Measurements from ENCODE around the gene APC2.

DNA sequence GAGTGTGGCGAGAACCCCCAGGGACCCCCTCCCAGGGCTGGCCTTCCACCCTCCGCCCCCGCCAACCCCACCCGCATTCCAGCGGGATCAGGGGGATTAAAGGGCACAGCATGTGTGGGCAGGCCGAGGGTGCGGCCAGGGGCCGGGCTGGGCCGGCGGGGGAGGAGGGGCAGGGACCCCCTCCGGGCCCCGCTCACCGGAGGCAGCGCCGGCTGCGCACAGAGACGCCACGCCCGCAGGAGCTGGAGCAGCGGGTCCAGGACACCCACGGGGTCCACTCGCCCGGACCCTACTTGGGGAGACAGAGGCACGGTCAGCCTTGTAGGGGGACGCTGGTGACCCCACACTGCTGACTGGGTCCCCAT is 60.5 kb downstream of the APC2 start:
- TF ChIP-seq, protein P1, sequence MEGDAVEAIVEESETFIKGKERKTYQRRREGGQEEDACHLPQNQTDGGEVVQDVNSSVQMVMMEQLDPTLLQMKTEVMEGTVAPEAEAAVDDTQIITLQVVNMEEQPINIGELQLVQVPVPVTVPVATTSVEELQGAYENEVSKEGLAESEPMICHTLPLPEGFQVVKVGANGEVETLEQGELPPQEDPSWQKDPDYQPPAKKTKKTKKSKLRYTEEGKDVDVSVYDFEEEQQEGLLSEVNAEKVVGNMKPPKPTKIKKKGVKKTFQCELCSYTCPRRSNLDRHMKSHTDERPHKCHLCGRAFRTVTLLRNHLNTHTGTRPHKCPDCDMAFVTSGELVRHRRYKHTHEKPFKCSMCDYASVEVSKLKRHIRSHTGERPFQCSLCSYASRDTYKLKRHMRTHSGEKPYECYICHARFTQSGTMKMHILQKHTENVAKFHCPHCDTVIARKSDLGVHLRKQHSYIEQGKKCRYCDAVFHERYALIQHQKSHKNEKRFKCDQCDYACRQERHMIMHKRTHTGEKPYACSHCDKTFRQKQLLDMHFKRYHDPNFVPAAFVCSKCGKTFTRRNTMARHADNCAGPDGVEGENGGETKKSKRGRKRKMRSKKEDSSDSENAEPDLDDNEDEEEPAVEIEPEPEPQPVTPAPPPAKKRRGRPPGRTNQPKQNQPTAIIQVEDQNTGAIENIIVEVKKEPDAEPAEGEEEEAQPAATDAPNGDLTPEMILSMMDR (conservative IDR thresholded peaks at IDR 0.05; ENCODE audit: low read length): no peak
- TF ChIP-seq EZH2phosphoT487 (IDR thresholded peaks at IDR 0.05; ENCODE audit: borderline replicate concordance, low read depth, low read length): no peak
